DMS79 (cell line): Measurements from ENCODE around the gene USP24.

ENCODE experiments used
- DNase-seq: peaks from one replicate; lab custom pipeline; 2025; lab: John Stamatoyannopoulos, UW

USP24 gene

DNA sequence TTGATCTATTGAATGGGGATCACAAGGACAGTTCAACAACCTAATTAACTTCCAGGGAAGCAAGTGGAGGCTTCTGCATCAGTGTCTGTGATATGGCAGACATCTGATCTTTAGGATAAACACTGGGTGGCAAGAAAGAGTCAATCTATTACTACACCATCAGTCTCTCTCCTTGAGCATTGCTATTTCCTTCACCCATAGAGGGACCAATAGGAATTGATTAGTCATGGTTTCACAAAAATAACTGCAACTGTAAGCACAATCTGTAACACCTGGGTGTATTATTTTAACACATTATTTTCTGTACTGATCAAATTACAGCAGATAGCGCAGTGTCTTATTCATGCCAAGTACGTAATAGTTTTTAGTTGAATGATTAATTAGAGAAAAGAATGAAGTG is 50.3 kb downstream of the USP24 start:
- DNase-seq, result no peak

DNA sequence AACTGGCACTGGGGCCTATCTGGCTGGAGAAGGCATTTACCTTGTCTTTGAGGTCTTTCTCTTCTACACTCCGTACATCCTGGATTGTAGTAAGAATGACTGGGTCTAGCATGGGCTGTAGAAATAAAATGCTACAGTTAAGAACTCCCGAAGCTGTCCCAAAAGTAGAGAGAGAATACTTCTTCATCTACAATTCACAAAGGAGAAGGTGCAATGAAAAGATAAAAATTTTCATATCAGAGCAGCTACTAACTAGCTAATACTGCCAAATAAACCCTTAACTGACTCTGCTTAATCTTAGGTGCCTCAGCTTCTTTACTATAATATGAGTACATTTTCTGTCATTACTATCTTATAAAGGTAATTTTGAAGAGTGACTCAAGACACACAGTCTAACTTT is 55.6 kb downstream of the USP24 start:
- DNase-seq, result no peak

DNA sequence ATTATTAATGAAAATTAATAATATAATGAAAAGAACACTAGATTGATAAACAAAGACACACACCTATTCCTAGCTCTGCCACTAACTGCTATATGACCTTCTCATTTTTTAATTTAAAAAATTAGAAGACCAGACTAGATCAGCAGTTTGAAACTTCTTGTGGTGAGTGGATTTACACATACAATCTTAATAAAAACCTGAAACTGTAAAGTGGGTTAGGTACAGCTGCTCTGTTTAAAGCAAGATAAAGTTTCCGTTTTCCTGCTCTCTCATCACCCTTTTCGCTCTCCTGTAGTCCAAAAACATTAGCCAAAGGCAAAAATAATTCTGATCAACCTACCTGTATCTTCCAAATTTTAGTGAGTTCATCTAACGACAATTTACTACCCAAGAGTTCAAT is 58.6 kb downstream of the USP24 start:
- DNase-seq, result no peak

DNA sequence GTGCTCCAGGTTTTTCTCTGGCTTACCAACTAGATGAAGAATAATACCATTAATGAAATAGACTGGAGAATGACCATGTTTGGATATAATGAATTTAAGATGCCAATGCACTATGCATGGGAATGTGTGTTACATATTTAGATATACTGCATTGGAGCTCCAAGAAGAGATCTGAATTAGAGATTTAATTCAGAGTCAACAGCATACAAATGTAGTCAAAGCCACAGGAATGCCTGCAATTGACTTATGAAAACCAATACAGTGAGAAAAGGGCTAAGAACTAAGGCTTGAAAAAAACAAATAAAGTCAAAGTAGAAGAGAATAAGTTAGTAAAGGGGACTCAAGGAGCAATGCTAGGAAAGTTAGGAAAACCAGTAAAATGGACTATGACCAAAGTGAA is 59.1 kb downstream of the USP24 start:
- DNase-seq, result no peak

DNA sequence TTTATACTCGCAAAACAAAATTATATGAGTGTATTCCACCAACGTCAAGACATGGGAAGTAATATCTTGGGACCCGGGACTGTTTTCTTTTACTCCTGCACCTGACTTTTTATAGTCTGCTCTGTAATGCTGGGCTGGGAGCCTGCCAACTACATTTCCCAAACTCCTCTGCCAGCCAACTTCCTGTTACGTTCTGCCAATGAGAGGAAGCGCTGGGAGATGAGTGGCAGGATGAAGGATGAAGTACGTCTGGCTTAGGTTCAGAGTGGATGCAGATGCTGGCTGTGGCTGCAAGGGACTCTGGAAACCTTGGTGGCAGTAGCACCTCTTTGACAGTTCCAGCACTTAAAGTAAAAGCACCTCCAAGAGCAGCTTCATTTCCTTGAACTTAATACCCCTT is 59.6 kb downstream of the USP24 start:
- no peak for DNase-seq

DNA sequence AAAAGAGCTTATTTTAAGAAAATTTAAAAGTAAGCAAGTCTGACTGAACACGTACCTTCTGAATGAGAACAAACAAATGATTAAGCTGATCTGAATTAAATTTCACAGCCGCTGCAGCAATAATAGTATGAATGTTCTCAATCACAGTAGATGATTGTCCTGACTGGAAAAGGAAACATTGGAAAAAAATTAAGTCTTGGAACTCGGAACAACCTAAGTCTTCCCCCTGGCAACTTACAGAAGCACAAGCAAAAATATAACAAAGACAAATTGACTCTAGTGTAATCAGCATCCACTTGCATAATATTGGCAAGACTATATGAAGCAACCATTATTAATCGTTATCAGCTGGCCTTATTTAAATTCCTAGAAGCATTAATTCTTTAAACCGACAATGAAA is 60.5 kb downstream of the USP24 start:
- no peak for DNase-seq

DNA sequence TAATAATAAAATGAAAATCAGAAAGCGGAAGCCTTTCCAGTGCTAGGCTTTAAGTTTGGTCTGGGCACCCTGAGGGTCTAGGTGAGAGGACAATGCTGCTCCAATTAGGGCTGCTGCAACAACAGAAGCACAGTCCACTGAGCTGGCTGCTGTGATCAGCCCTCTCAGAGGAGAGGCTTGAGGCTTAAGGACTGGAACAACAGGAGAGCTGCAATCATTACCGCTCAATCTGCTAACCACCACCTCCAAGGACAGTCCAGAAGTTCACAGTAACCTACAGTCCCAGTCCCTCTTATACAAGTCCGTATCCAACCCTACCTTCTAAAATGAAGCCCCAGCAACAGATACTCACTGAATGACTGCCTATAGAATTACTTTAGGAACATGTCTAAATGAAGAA is 62.1 kb downstream of the USP24 start:
- no peak for DNase-seq

DNA sequence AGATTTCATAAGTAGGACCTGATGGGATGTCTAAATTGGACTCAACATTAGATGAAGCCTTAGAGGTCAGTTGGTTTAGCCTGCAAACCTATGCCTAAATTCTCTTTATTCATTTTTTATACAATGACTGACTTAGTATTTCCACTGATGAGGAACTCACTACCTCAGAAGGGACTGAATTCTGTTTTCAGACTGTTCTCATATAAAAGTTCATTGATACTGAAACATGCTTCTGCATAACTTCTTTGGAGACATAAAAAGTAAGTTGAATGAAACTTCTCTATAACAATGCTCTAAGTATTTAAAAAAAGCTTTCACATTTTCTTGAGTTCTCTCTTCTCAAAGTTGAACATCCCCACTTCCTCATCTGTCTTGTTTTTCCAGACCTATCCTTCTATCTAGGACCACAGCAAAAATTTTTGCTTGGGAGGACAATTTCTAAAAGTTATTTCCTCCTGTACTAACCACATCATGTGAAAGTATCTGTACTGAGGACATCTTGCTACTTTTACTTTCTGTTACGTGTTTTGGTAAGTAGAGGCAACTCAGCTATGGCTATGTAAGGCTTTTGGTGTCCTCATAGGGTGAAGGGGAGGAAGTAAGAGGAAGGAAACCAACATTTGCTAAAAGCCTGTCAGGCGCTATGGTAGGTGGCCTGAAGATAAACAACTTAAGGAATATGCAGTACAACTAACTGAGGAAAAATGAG is 64.1 kb downstream of the USP24 start:
- no peak for DNase-seq

DNA sequence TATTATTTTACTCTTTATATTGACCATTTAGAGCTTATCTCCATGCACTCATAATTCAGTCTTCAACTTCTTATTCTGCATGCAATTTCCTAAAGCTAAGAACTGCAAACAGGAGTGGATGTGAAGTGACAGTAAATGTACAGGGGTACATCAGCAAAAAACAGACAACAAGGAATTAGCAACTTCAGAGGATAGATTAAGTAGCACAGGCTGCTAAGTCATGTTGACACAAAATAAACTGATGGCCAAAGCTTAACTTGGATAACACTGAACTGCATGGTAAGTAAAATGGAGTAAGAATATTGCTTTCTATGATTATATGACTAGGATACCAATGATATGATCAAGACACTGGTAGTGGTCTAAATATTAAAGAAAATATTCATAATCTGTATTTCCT is 66.5 kb downstream of the USP24 start:
- no peak for DNase-seq

DNA sequence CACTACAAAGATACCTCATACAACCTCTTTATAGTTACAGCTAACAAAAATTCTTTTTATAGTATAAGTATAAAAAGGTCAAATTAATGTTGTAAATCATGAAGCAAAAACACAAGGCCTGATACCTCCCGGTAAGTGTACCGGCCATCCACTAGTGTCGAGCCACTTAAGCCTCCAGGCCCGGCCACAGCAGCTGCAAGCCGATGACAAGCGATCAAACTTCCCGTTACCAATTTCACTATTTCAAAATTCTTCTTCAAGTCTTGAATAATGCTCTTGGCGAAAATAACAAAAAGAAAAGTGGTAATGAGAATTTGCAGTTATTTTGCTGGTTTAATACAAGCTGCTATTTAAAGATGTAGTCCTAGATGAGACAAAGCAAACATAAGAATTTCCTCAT is 67.6 kb downstream of the USP24 start:
- DNase-seq, result no peak

DNA sequence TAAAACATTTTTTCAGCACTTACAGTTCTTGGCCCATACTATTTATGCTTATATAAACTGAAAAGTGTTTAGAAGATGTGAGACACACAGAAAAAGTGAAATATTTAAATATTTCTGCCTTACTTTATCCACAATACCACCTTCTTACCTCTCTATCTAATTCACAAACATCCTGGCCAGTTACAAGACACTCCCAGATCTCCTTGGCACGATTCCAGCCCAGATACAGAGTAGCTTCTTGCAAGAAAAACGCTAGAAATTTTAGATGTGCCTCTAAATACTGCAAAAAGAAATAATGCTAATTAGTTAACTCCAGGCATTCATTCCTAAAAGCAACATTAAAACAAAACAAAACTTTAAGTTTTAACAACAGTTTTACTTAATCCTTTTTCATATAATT is 68.4 kb downstream of the USP24 start:
- no peak for DNase-seq

DNA sequence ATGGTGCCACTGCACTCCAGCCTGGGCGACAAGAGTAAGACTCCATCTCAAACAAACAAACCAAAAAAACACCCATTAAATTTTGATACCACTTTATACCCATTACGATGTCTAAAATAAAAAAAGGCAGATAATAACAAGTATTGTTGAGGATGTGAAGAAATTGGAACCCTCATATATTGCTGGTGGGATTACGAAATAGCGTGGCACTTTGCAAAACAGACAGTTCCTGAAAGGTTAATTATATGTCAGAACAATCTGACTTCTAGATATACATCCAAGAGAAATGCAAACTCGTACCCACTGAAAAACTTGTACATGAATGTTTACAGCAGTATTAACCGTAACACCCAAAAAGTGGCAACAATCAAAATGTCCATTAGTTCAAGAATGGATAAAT is 70.3 kb downstream of the USP24 start:
- no peak for DNase-seq

DNA sequence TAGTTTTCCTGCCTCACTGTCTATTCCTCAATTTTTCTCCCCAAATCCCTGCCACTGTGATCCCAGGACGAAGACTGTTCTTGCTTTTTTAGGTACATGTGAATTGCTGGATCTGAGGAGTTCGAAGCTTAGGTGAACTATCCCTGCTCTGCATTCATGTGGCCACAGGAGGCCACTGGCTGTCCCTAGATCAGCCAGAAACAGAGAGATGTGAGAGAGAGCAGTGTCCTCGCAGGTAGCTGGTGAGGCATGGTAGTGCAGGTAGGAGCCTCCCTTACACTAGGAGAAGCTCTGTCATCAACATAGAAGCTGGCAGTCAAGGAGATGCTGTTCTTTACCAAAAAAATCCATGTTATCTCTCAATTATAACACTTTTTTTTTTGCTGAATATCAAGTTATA is 71.5 kb downstream of the USP24 start:
- DNase-seq, result no peak

DNA sequence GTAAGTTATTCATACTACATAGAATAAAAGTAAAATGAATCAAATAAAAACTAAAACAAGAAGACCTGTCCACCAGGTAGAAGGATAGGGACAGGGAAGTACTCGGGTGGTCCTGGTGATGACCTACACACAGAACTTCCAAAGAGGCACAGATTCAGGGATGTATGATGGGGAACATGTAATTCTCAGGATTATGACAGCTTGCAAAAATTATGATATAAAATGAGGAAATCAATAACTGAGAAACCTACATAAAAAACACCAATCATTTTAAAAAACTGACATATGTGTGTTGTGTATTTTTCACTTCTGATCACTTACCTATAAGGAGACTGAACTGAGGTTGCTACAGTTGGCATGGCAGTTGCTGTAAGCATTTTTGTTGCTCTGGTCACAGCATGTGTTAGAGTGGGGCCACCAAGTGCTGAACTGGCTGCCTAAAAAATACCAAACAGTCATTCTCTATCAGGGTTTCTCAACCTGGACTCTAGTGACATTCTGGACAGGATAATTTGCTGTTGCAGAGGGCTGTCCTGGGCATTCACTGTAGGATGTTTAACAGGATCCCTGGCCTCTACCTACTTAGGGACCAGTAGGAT is 73.8 kb downstream of the USP24 start:
- no peak for DNase-seq

DNA sequence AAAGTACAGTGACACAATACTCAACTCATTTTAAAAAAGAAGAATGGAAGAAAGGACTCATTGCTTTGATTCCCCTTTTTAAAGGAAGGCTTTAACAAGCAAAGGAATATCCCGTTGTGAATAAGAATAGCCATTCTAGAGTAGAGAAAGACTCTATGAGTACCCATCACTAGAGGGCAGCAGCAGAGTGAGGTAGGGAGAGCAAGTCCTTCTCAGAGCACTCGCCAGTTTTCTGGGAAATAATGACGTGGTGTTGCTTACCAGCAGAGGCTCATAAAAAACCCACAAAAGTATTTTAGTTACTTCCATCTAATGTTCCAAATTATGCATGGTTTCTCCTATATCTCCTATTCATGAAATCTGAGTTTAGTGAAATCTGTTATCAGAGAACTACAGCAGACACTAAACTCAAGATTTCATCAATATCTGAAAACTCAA is 74.6 kb downstream of the USP24 start:
- DNase-seq, result peak; percentile 9

DNA sequence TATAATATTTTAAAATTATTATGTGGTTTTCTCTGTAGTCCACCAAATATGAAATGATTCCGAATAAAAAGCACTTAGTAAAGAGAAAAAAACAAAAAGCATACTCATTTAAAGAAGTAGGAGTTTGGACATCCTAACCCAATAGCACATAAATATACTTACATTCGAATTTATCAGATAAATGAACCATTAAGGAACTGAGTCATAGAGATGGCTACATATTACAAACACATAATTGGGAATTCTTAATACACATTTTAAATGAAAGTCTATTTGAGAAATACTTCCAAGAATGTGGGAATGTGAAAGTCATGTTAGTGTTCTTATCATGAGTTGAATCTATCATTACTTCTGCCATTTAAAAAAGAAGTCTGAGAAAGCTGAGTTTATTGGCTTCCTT is 75.0 kb downstream of the USP24 start:
- no peak for DNase-seq

DNA sequence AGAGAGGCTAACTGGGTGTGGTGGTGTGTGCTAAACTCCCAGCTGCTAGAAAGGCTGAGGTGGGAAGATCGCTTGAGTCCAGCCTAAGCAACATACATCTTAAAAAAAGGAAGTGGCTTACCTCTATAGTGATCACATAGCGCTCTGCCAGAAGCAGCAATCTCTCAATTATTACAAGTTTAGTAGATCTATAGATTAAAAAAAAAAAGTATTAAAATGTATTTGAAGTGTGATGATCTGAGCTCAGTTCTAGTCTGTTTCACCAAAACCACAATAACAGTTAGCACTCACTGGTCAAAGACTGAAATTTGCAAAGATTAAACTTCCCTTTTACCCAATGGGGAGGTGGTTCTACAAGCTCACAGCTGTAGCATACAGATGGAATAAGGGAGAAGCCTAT is 76.3 kb downstream of the USP24 start:
- DNase-seq, result no peak

DNA sequence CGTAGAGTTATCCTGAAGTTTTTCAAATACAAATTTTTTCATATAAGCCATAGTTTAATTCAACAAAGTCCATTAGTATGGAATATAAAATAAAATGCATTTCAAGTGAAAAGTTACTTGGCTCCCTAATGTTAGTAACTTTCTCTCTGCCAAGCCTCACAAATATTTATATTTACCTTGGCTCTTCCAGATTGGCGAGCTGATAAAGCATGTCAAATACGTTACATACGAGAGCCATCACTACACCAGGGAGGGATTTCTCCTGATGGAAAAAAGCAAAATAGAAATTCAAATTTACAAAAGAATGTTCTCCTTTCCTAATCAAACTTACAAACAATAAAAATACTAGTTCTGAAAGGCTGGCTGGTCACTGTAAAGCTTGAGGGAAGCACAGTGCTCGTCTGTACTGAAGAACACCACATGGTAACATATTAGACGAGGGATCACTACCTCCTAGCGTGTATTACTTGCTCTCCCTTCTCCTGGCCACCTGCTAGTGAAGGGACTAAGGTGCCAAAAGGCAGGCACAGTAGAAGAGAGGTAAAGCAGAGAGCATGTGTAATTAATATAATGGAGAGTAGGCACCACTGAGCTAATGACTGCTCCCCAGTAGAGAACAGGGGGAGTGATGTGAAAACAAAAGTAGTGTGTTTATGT is 80.9 kb downstream of the USP24 start:
- DNase-seq, result no peak

DNA sequence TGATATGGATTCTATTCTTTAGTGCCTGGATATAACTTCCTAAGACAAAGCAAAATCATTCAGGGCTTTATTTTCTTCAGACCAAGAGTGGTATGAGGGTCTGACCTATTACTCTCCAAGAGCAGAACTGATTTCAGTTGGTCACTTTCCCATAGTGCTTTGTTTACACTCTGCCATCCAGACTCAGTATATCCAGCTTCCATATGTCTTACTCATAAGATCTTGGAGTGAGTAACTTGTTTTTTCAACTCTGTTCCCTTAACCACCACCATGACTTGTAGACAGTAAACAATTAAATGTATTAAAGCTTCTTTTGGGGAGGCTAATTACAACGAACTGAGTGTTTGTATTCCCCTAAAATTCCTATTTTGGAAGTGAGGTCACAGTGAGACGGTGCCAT is 83.4 kb downstream of the USP24 start:
- DNase-seq, result no peak

DNA sequence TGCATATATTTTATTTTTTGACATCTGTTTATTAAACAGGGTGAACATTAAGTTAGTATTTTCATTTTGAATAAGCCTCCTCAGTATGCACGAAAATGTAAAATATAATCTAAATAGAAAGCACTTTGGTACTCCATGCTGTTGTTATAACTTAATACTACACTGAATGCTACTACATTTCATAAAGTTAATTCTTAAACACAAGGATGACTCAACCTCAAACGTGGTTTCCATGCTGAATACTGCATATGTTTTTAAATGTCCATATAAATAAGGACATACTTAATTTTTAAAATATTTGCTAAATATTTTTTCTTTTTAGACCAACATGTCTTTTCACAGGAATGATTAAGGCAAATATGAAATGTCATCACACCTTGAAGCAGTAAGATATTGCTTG is 83.9 kb downstream of the USP24 start:
- DNase-seq, result no peak

DNA sequence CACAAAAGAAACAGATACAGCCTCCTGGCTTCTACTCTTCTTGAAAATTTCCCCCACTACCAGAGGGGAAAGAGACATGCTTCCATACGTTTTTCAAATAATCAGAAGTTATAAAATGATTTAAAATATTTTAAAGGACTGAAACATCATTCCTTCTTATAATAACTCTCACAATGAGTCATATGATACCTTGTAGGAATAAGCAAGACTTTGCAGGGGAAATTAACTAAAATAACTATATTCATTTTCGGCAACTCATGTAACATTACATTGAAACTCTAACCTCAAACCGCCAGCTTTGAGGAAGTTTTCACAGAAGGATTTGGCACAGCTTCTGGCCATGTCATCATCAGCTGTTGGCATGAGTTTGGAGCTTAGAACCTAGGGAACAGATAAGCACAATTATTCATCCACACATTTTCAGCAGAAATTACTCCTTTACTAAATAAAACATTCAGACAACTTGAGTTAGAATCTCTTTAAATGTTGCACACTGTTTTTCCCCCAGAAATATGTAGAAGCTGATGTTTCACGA is 85.9 kb downstream of the USP24 start:
- DNase-seq, result no peak

DNA sequence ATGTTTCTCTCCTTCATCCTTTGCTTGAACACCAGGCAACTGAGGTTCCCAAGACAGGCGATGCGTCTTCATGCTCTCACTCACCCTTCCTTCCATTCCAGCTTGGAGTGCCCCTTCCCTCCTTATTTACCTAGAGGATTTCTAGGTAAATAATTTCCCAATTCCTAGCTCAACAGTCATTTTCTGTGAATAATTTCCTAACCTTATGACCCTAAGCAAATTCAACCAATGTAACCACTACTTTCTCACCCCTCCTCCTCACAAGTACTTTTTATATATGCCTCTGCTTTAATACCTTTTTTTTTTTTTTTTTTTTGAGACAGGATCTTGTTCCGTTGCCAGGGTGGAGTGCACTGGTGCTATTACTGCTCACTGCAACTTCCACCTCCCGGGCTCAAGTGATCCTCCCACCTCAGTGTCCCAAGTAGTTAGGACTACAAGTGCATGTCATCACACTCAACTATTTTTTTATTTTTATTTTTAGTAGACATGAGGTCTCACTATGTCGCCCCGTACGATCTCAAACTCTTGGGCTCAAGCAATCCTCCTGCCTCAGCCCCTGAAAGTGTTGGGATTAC is 86.7 kb downstream of the USP24 start:
- no peak for DNase-seq

DNA sequence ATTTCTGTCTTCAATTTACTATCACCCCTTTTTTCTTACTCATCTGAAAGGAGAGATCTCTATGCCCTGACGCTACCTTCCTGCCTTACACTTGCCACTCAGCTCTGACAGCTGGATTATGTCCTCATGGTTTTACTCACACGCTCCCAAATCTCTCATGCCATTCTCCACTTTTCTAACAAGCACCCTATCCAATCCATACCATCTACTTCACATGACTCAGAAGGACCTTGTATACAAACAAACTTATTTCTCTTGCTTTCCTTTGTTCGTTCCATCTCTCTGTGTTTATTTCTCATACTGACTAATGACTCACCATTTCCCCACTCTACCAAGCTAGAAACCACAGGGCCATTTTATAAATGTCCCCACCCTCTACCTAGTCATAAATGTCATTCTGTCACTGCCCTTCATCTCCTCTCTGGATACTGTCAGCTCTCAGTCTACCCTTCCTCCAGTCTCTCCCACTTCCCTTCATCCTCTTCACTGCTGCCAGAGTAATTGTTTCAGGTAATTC is 87.3 kb downstream of the USP24 start:
- no peak for DNase-seq
